Measurements from ENCODE around the gene ZMYND8.

- TF ChIP-seq CTCF (conservative IDR thresholded peaks at IDR 0.05 in 1 of 2, IDR thresholded peaks at IDR 0.05 in 1 of 2; ENCODE audit: extremely low read depth in 1 of 2, insufficient read depth in 1 of 2, low read depth in 1 of 2, low read length in 2 of 2) (no peak), EZH2 (IDR thresholded peaks at IDR 0.05; ENCODE audit: borderline replicate concordance, low read length) (no peak)
Observed at GRCh38 chr20:47303736-47304135, 52.8 kb downstream of the ZMYND8 start.
